Measurements from ENCODE around the gene IYD. TPM values are rescaled to one million over a fixed set of nuclear protein-coding genes. Genes with fewer than 3 reads are reported as not detected.
A peak's percentile ranks its signal among the peaks of the same experiment; 100 is the strongest.

IYD gene
- polyA plus RNA-seq, 1 donor (not counting 4 experiments of a cell fraction or from before 2014, with no cell fraction given) = not detected

DNA sequence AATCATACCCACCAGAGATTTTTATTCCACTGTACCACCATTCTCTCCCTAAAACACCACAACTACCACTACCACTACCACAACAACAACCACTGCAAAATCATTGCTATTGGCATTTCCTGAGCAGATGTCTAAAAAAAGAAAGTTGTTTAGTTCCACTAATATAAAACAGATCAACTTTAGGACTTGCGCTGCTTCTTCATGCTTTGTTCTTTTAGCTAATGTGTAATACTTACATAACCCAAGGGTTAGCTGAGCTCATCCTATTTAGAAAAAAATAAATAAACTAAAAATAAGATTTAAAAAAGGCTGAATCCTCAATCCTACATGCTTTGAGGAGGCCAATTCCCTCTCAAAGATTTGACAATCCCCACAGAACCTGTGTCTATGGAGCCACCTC, 11.4 kb downstream of the IYD start:
- H3K4me2 ChIP-seq (ENCODE audit: control insufficient read depth, extremely low read depth, insufficient read depth, low read depth, low read length) = no peak overlapping the region
- no peak overlapping the region for H3K4me3 ChIP-seq (ENCODE audit: control insufficient read depth in 2 of 3, extremely low read depth in 1 of 3, insufficient read depth in 2 of 3, low read depth in 1 of 3, low read length in 3 of 3)
- FAIRE-seq (no peak), DNase-seq (ENCODE audit: low read depth, low spot score) (no peak)
- H3K9ac ChIP-seq (ENCODE audit: control insufficient read depth, extremely low read depth, insufficient read depth, low read length) = no peak overlapping the region
- H3K4me1 ChIP-seq (ENCODE audit: control insufficient read depth, extremely low read depth, insufficient read depth, low read length) = peaks cover 3% of the 10 kb centered on the region
- H3K36me3 ChIP-seq (ENCODE audit: control insufficient read depth in 2 of 2, extremely low read depth in 1 of 2, insufficient read depth in 2 of 2, low read length in 2 of 2) = no peaks in the 10 kb centered on the region
- no peaks in the 10 kb centered on the region for H3K79me2 ChIP-seq (ENCODE audit: control insufficient read depth, insufficient read depth, low read length)
- H3K9me1 ChIP-seq (ENCODE audit: control insufficient read depth, extremely low read depth, insufficient read depth, low read length) = peaks cover 2% of the 10 kb centered on the region
- TF ChIP-seq CTCF (optimal IDR thresholded peaks at IDR 0.05 in 1 of 3, IDR thresholded peaks at IDR 0.05 in 1 of 3, conservative IDR thresholded peaks at IDR 0.05 in 1 of 3; ENCODE audit: extremely low read depth in 1 of 3, insufficient read depth in 2 of 3, low read length in 3 of 3) (no peak), EZH2 (IDR thresholded peaks at IDR 0.05; ENCODE audit: low read length) (no peak)
- no peak overlapping the region for H2AFZ ChIP-seq (ENCODE audit: control insufficient read depth, low read length)
- dilution Hi-C loops (cut with MboI; ENCODE audit: extremely low pct_ligation_motif_present, low sequenced_read_pairs) = no loop called here
- H3K9me3 ChIP-seq (ENCODE audit: control insufficient read depth, low read depth, low read length) = no peaks in the 10 kb centered on the region
- no peaks in the 10 kb centered on the region for H4K20me1 ChIP-seq (ENCODE audit: control insufficient read depth, extremely low read depth, insufficient read depth, low read length)
- no peak overlapping the region for H3K27ac ChIP-seq (ENCODE audit: control insufficient read depth, insufficient read depth, low read length)
- peaks cover 3% of the 10 kb centered on the region for H3K27me3 ChIP-seq (ENCODE audit: control insufficient read depth, extremely low read depth, insufficient read depth, low read length)

DNA sequence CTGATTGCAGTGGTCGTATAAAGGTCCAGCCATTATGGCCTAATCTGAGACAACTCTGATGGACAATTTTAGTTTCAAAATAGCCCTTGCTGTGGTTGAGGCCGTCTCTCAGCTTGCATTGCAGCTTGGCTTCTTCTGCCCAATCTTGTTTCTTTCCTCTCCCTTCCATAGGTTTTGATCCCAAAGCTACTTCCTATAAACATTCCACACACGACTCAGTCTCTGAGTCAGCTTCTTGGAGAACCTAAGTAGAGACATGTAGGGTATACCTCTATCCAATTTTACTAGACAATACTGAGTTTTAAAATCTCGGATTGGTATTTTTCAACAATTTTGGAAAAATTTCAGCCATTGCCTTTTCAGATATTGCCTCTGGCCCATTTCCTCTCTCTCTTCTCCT, 13.4 kb downstream of the IYD start:
- Histone ChIP-seq H3K27ac (ENCODE audit: control insufficient read depth, insufficient read depth, low read length) (no peak overlapping the region), H3K9ac (ENCODE audit: control insufficient read depth, extremely low read depth, insufficient read depth, low read length) (no peak overlapping the region), H2AFZ (ENCODE audit: control insufficient read depth, low read length) (peak overlapping the region; percentile 38), H3K4me2 (ENCODE audit: control insufficient read depth, extremely low read depth, insufficient read depth, low read depth, low read length) (no peak overlapping the region), H3K36me3 (ENCODE audit: control insufficient read depth in 2 of 2, extremely low read depth in 1 of 2, insufficient read depth in 2 of 2, low read length in 2 of 2) (no peaks in the 10 kb centered on the region), H3K4me1 (ENCODE audit: control insufficient read depth, extremely low read depth, insufficient read depth, low read length) (peaks cover 3% of the 10 kb centered on the region), H3K79me2 (ENCODE audit: control insufficient read depth, insufficient read depth, low read length) (no peaks in the 10 kb centered on the region), H3K9me1 (ENCODE audit: control insufficient read depth, extremely low read depth, insufficient read depth, low read length) (peaks cover 2% of the 10 kb centered on the region), H4K20me1 (ENCODE audit: control insufficient read depth, extremely low read depth, insufficient read depth, low read length) (no peaks in the 10 kb centered on the region), H3K27me3 (ENCODE audit: control insufficient read depth, extremely low read depth, insufficient read depth, low read length) (peaks cover 3% of the 10 kb centered on the region), H3K9me3 (ENCODE audit: control insufficient read depth, low read depth, low read length) (no peaks in the 10 kb centered on the region), H3K4me3 (ENCODE audit: control insufficient read depth in 2 of 3, extremely low read depth in 1 of 3, insufficient read depth in 2 of 3, low read depth in 1 of 3, low read length in 3 of 3) (no peak overlapping the region)
- dilution Hi-C loops (cut with MboI; ENCODE audit: extremely low pct_ligation_motif_present, low sequenced_read_pairs) = no loop called here
- no peak for TF ChIP-seq CTCF (optimal IDR thresholded peaks at IDR 0.05 in 1 of 3, IDR thresholded peaks at IDR 0.05 in 1 of 3, conservative IDR thresholded peaks at IDR 0.05 in 1 of 3; ENCODE audit: extremely low read depth in 1 of 3, insufficient read depth in 2 of 3, low read length in 3 of 3)
- no peak for TF ChIP-seq EZH2 (IDR thresholded peaks at IDR 0.05; ENCODE audit: low read length)
- FAIRE-seq (peak; percentile 17), DNase-seq (ENCODE audit: low read depth, low spot score) (no peak)
